ENCODE measurements around the gene PPFIA3.
"Not testable (repeated sequence)": the region's sequence is repeated elsewhere in the genome, so short reads cannot be mapped to it uniquely, and the experiment has no call there.

The PPFIA3 gene

GRCh38 chr19:49125025-49125731, 5.8 kb downstream of the PPFIA3 start:
- peak; percentile 27 to 84 for DNase-seq (ENCODE audit: low spot score in 2 of 2)
- Histone ChIP-seq H3K9me3 (no peaks in the 10 kb centered on the region), H3K27me3 (ENCODE audit: low read depth) (no peaks in the 10 kb centered on the region), H3K4me1 (peaks cover 15% of the 10 kb centered on the region), H3K4me3 (no peak overlapping the region; the same call in 1 of the 2 replicates), H3K36me3 (replicated peaks) (no peaks in the 10 kb centered on the region)
- in situ Hi-C loops (cut with MboI; ENCODE audit: low sequenced_read_pairs): no loop called here

- H3K9me3 ChIP-seq: no peaks in the 10 kb centered on the region
These were observed 7.2 kb downstream of the PPFIA3 start for GRCh38 chr19:49126575-49126974.

GRCh38 chr19:49127225-49127624, 7.9 kb downstream of the PPFIA3 start:
- H3K9me3 ChIP-seq; H3K4me3 ChIP-seq; H3K27me3 ChIP-seq (ENCODE audit: low read depth); in situ Hi-C loops (cut with MboI; ENCODE audit: low sequenced_read_pairs); H3K36me3 ChIP-seq (replicated peaks); DNase-seq (ENCODE audit: low spot score in 2 of 2): not testable (repeated sequence)
- peaks cover 15% of the 10 kb centered on the region for H3K4me1 ChIP-seq

More at GRCh38 chr19:49126575-49126974, 7.2 kb downstream of the PPFIA3 start:
- no peak for DNase-seq (ENCODE audit: low spot score in 2 of 2)
- Histone ChIP-seq H3K4me3 (no peak overlapping the region), H3K36me3 (replicated peaks) (no peaks in the 10 kb centered on the region), H3K27me3 (ENCODE audit: low read depth) (no peaks in the 10 kb centered on the region), H3K4me1 (peaks cover 15% of the 10 kb centered on the region)
- in situ Hi-C loops (cut with MboI; ENCODE audit: low sequenced_read_pairs): no loop called here

- H3K36me3 ChIP-seq (replicated peaks): no peaks in the 10 kb centered on the region
- H3K9me3 ChIP-seq: no peaks in the 10 kb centered on the region
- peaks cover 15% of the 10 kb centered on the region for H3K4me1 ChIP-seq
- no peaks in the 10 kb centered on the region for H3K27me3 ChIP-seq (ENCODE audit: low read depth)
- DNase-seq (ENCODE audit: low spot score in 2 of 2): peak; percentile 92 to 97
- in situ Hi-C loops (cut with MboI; ENCODE audit: low sequenced_read_pairs): no loop called here
- H3K4me3 ChIP-seq: peak overlapping the region; percentile 36
These were observed 8.6 kb downstream of the PPFIA3 start for GRCh38 chr19:49127674-49128544.

- Histone ChIP-seq H3K4me1 (peaks cover 15% of the 10 kb centered on the region), H3K27me3 (ENCODE audit: low read depth) (no peaks in the 10 kb centered on the region), H3K36me3 (replicated peaks) (0 out of 2 replicates have a peak, but pooled peaks cover 2% of the 10 kb centered on the region), H3K4me3 (peak overlapping the region; percentile 36), H3K9me3 (no peaks in the 10 kb centered on the region)
- DNase-seq (ENCODE audit: low spot score in 2 of 2): no peak
- in situ Hi-C loops (cut with MboI; ENCODE audit: low sequenced_read_pairs): no loop called here
These were observed 9.3 kb downstream of the PPFIA3 start for GRCh38 chr19:49128545-49129237.

- Histone ChIP-seq H3K4me1 (peaks cover 15% of the 10 kb centered on the region), H3K4me3 (no peak overlapping the region), H3K9me3 (no peaks in the 10 kb centered on the region), H3K27me3 (ENCODE audit: low read depth) (no peaks in the 10 kb centered on the region), H3K36me3 (replicated peaks) (peaks cover 8% of the 10 kb centered on the region; the same call in 1 of the 2 replicates)
- in situ Hi-C loops (cut with MboI; ENCODE audit: low sequenced_read_pairs): no loop called here
- DNase-seq (ENCODE audit: low spot score in 2 of 2): peak in 1 of 2 experiments; percentile 45
These were observed 9.9 kb downstream of the PPFIA3 start for GRCh38 chr19:49129238-49129583.

GRCh38 chr19:49130325-49130724, 11.0 kb downstream of the PPFIA3 start:
- DNase-seq (ENCODE audit: low spot score in 2 of 2): no peak
- Histone ChIP-seq H3K27me3 (ENCODE audit: low read depth) (no peaks in the 10 kb centered on the region), H3K4me3 (no peak overlapping the region), H3K36me3 (replicated peaks) (peaks cover 17% of the 10 kb centered on the region), H3K4me1 (peaks cover 10% of the 10 kb centered on the region), H3K9me3 (no peaks in the 10 kb centered on the region)
- in situ Hi-C loops (cut with MboI; ENCODE audit: low sequenced_read_pairs): no loop called here

GRCh38 chr19:49132974-49133609, 13.7 kb downstream of the PPFIA3 start:
- Histone ChIP-seq H3K4me1 (peaks cover 6% of the 10 kb centered on the region), H3K36me3 (replicated peaks) (peaks cover 26% of the 10 kb centered on the region), H3K9me3 (no peaks in the 10 kb centered on the region), H3K4me3 (no peak overlapping the region), H3K27me3 (ENCODE audit: low read depth) (no peaks in the 10 kb centered on the region)
- in situ Hi-C loops (cut with MboI; ENCODE audit: low sequenced_read_pairs): no loop called here
- no peak for DNase-seq (ENCODE audit: low spot score in 2 of 2)

GRCh38 chr19:49133621-49134454, 14.5 kb downstream of the PPFIA3 start:
- Histone ChIP-seq H3K27me3 (ENCODE audit: low read depth) (no peaks in the 10 kb centered on the region), H3K4me1 (peaks cover under 1% of the 10 kb centered on the region), H3K9me3 (no peaks in the 10 kb centered on the region), H3K36me3 (replicated peaks) (peaks cover 26% of the 10 kb centered on the region), H3K4me3 (no peak overlapping the region)
- no peak for DNase-seq (ENCODE audit: low spot score in 2 of 2)
- in situ Hi-C loops (cut with MboI; ENCODE audit: low sequenced_read_pairs): no loop called here

- Histone ChIP-seq H3K9me3 (no peaks in the 10 kb centered on the region), H3K4me1 (no peaks in the 10 kb centered on the region), H3K4me3 (no peak overlapping the region), H3K27me3 (ENCODE audit: low read depth) (no peaks in the 10 kb centered on the region), H3K36me3 (replicated peaks) (peaks cover 26% of the 10 kb centered on the region)
- in situ Hi-C loops (cut with MboI; ENCODE audit: low sequenced_read_pairs): no loop called here
- DNase-seq (ENCODE audit: low spot score in 2 of 2): no peak
These were observed 16.3 kb downstream of the PPFIA3 start for GRCh38 chr19:49135686-49136085.

GRCh38 chr19:49136771-49137171, 17.4 kb downstream of the PPFIA3 start:
- in situ Hi-C loops (cut with MboI; ENCODE audit: low sequenced_read_pairs): no loop called here
- H3K4me1 ChIP-seq: no peaks in the 10 kb centered on the region
- no peaks in the 10 kb centered on the region for H3K27me3 ChIP-seq (ENCODE audit: low read depth)
- H3K9me3 ChIP-seq: no peaks in the 10 kb centered on the region
- no peak for DNase-seq (ENCODE audit: low spot score in 2 of 2)
- H3K4me3 ChIP-seq: no peak overlapping the region
- peaks cover 31% of the 10 kb centered on the region for H3K36me3 ChIP-seq (replicated peaks)

- in situ Hi-C loops (cut with MboI; ENCODE audit: low sequenced_read_pairs): no loop called here
- H3K9me3 ChIP-seq: no peaks in the 10 kb centered on the region
- H3K27me3 ChIP-seq (ENCODE audit: low read depth): no peaks in the 10 kb centered on the region
- peaks cover 5% of the 10 kb centered on the region; the same call in 1 of the 2 replicates for H3K4me1 ChIP-seq
- H3K36me3 ChIP-seq (replicated peaks): peaks cover 8% of the 10 kb centered on the region
- DNase-seq (ENCODE audit: low spot score in 2 of 2): no peak
- no peak overlapping the region for H3K4me3 ChIP-seq
These were observed 21.6 kb downstream of the PPFIA3 start for GRCh38 chr19:49140951-49141350.

GRCh38 chr19:49141352-49141751, 22.0 kb downstream of the PPFIA3 start:
- Histone ChIP-seq H3K36me3 (replicated peaks) (peaks cover 7% of the 10 kb centered on the region; the same call in 1 of the 2 replicates), H3K4me3 (no peak overlapping the region), H3K4me1 (peaks cover 7% of the 10 kb centered on the region), H3K27me3 (ENCODE audit: low read depth) (no peaks in the 10 kb centered on the region), H3K9me3 (no peaks in the 10 kb centered on the region)
- in situ Hi-C loops (cut with MboI; ENCODE audit: low sequenced_read_pairs): no loop called here
- DNase-seq (ENCODE audit: low spot score in 2 of 2): no peak
